Calu3 (cell line): ENCODE results near the gene CCSER1. TPM values are rescaled to one million over a fixed set of nuclear protein-coding genes. Genes with fewer than 3 reads are reported as not detected.

Experiments used
- BruUV-seq: library from RNA; stranded (reverse); fragments of 400-500 nt; replicated peaks from 2 replicates; lab custom pipeline; 2021; lab: Mats Ljungman, UMichigan
- CTCF ChIA-PET: fragments of 300-600 bp; sonication (Branson Sonifier 250); formaldehyde crosslinking; loops from one replicate; lab custom pipeline; 2022; ENCODE audit warnings: antibody characterized with exemption; lab: Charles Lee
- DNase-seq: peaks from one replicate; pipeline ENCODE4 v3.0.0; 2022
- H3K27ac Mint-ChIP-seq: one replicate; pipeline ENCODE4 v1.8.0; 2022; ENCODE audit warnings: mixed read lengths; ENCODE audit not compliant: unreplicated experiment
- H3K27me3 Mint-ChIP-seq: one replicate; pipeline ENCODE4 v1.8.0; 2022; ENCODE audit warnings: mixed read lengths; ENCODE audit not compliant: unreplicated experiment
- H3K36me3 Mint-ChIP-seq: one replicate; pipeline ENCODE4 v1.8.0; 2022; ENCODE audit warnings: mild to moderate bottlenecking, moderate library complexity, mixed read lengths; ENCODE audit not compliant: insufficient read depth, unreplicated experiment
- H3K4me1 Mint-ChIP-seq: one replicate; pipeline ENCODE4 v1.8.0; 2022; ENCODE audit warnings: mild to moderate bottlenecking, low read depth, mixed read lengths; ENCODE audit not compliant: unreplicated experiment
- H3K4me3 Mint-ChIP-seq: one replicate; pipeline ENCODE4 v1.8.0; 2022; ENCODE audit warnings: mild to moderate bottlenecking, low read depth, moderate library complexity, mixed read lengths; ENCODE audit not compliant: unreplicated experiment
- H3K9me3 Mint-ChIP-seq: one replicate; pipeline ENCODE4 v1.8.0; 2022; ENCODE audit warnings: low read depth, mixed read lengths; ENCODE audit not compliant: unreplicated experiment
- intact Hi-C: fragments of 100-400 bp; cut with micrococcal nuclease; formaldehyde crosslinking; loops from one replicate; pipeline ENCODE4 v1.10.0; 2022; ENCODE audit not compliant: unreplicated experiment
- total RNA-seq: library from RNA; stranded (reverse); gene quantifications from 2 replicates; pipeline ENCODE4 v1.2.3, GENCODE V29; 2022
- TF ChIP-seq, protein P1 (sequence below): fragments of 200-600 bp; IDR thresholded peaks from one replicate; pipeline ENCODE4 v1.8.0; 2022; ENCODE audit warnings: antibody characterized with exemption; ENCODE audit not compliant: unreplicated experiment

The CCSER1 gene
- total RNA-seq, 1 experiment from 2014 or later, result 6.2 TPM

DNA sequence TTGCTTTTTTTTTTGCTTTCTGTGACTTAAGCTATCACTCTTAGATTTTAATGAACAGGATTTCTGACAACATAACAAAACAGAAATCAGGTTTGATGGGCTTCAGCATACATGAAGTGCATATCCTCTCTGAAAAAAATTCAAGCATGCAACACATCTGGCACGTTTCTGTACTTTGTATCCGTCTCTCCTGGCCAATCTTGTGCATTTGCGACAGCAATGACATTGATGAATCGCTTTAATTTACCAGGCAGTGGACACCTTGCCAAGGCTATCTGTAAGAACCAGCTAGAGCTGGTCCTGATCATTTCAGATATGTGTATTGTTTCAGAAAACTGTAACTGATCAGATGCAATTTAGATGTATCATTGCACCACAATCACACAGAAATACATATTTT lies 93.3 kb downstream of the CCSER1 start:
- CTCF ChIA-PET, result no interaction called here
- BruUV-seq, result no TSS peak
- peaks cover 21% of the 10 kb centered on the region for H3K4me1 Mint-ChIP-seq
- peaks cover 2% of the 10 kb centered on the region for H3K9me3 Mint-ChIP-seq
- no peak overlapping the region for H3K4me3 Mint-ChIP-seq
- H3K27me3 Mint-ChIP-seq, result no peaks in the 10 kb centered on the region
- H3K36me3 Mint-ChIP-seq, result no peaks in the 10 kb centered on the region
- TF ChIP-seq, protein P1, sequence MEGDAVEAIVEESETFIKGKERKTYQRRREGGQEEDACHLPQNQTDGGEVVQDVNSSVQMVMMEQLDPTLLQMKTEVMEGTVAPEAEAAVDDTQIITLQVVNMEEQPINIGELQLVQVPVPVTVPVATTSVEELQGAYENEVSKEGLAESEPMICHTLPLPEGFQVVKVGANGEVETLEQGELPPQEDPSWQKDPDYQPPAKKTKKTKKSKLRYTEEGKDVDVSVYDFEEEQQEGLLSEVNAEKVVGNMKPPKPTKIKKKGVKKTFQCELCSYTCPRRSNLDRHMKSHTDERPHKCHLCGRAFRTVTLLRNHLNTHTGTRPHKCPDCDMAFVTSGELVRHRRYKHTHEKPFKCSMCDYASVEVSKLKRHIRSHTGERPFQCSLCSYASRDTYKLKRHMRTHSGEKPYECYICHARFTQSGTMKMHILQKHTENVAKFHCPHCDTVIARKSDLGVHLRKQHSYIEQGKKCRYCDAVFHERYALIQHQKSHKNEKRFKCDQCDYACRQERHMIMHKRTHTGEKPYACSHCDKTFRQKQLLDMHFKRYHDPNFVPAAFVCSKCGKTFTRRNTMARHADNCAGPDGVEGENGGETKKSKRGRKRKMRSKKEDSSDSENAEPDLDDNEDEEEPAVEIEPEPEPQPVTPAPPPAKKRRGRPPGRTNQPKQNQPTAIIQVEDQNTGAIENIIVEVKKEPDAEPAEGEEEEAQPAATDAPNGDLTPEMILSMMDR, result no peak
- no peak overlapping the region for H3K27ac Mint-ChIP-seq
- DNase-seq, result no peak
- intact Hi-C loops, result no loop called here

DNA sequence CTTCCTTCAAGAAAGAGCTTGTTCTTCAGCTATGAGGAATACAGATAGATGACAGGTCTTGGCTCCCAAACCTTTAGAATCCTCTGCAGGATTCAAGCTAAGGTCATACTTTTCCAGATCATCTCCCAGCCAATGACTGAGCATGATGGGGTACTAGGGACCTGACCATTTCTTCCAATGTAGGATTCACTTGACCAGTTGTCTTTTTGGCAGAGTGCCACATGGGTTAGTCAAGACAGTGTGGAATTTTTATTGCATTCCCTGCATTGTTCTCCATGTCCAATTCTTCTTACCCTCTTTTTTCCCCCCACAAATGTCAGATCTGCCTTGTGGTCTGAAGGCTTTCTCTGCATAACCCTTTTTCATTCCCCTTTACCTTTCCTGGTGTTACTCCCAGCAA lies 99.5 kb downstream of the CCSER1 start:
- Mint-ChIP-seq H3K4me1 (no peaks in the 10 kb centered on the region), H3K27me3 (no peaks in the 10 kb centered on the region), H3K9me3 (no peaks in the 10 kb centered on the region), H3K36me3 (no peaks in the 10 kb centered on the region), H3K4me3 (no peak overlapping the region), H3K27ac (no peak overlapping the region)
- BruUV-seq, result no TSS peak
- intact Hi-C loops, result no loop called here
- no peak for DNase-seq
- CTCF ChIA-PET, result interaction anchor here (1.6 kb wide), 1 partner anchor 12 kb away, joined by 3 read pairs; no protein-coding TSS in a partner anchor
- TF ChIP-seq, protein P1, result no peak

DNA sequence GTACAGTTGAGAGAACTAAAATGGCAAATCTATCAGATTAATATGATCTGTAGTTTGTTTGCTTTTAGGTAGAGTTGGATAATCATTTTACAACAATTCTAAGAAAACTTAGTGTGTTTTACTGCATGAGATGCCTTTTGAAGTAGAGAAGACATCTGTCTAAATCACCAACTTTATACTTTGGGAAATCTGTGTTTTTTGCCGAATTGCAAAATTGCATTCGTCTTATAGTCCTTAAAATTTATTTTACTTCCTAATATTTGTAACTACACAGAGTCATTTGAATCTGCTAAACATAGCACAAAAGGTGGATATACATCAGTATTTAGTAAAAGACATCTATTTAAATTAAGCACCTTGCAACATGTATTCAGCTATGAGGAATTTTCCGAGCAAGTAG lies 100.0 kb downstream of the CCSER1 start:
- no peaks in the 10 kb centered on the region for H3K36me3 Mint-ChIP-seq
- no peaks in the 10 kb centered on the region for H3K9me3 Mint-ChIP-seq
- H3K27me3 Mint-ChIP-seq, result no peaks in the 10 kb centered on the region
- no peak overlapping the region for H3K4me3 Mint-ChIP-seq
- no peak for DNase-seq
- no TSS peak for BruUV-seq
- no peaks in the 10 kb centered on the region for H3K4me1 Mint-ChIP-seq
- TF ChIP-seq, protein P1, result no peak
- intact Hi-C loops, result no loop called here
- CTCF ChIA-PET, result interaction anchor here (1.6 kb wide), 1 partner anchor 12 kb away, joined by 3 read pairs; no protein-coding TSS in a partner anchor
- no peak overlapping the region for H3K27ac Mint-ChIP-seq

DNA sequence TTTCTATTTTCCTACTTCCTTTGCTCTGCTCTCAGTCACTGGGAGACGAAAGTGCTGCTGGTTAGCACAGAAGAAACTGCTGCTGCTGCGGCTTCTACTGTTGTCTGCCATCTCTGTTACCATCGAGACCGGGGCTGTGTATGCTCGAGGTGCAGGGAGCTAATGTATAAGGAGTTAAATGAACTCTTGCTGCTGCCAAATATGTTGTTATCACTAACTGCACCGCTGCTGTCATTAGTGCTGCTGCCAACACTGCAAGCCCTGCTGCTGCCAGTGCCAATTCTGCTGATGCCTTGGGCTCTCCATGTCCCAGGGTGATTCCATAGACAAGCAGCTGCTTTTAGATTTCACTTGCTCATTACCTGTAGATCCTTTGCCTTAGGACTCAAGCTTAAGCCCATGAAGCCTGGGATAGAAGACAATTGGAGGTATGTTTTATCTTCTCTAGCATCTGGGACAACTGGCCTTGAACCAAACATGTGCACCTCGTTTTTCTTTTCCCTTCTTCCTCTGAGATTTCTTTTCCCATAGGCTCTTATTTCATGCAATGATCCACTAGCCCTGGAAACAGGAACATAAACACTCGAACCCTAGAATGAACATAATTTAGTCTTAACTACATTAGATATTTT lies 107.8 kb downstream of the CCSER1 start:
- BruUV-seq, result no TSS peak
- intact Hi-C loops, result no loop called here
- CTCF ChIA-PET, result no interaction called here
- Mint-ChIP-seq H3K36me3 (no peaks in the 10 kb centered on the region), H3K27me3 (no peaks in the 10 kb centered on the region), H3K27ac (peak overlapping the region; percentile 75), H3K4me1 (peaks cover 13% of the 10 kb centered on the region), H3K4me3 (peak overlapping the region; percentile 66), H3K9me3 (no peaks in the 10 kb centered on the region)
- DNase-seq, result peak; percentile 10
- TF ChIP-seq, protein P1, result no peak
